Neutrophil (primary cell): ENCODE measurements around the gene WRAP53.

ENCODE experiments used
- H3K27ac ChIP-seq: fragments of 200-600 bp; sonication (generic); 2 replicates; pipeline ENCODE4 v1.5.1; 2016; ENCODE audit warnings: mild to moderate bottlenecking, moderate library complexity
- H3K27me3 ChIP-seq: fragments of 200-600 bp; sonication (generic); 2 replicates; pipeline ENCODE4 v1.6.0; 2016; ENCODE audit warnings: mild to moderate bottlenecking
- H3K36me3 ChIP-seq: fragments of 200-600 bp; sonication (generic); 2 replicates; pipeline ENCODE4 v1.5.1; 2017
- H3K4me1 ChIP-seq, 2 experiments: fragments of 200-600 bp in 1 of 2; sonication (generic) in 1 of 2; 1 replicate in 1 of 2; 2 replicates in 1 of 2; pipeline versions ENCODE4 v1.5.1 to v1.6.1; 2013 to 2016; ENCODE audit warnings: low read depth in 1 of 2, low read length in 1 of 2, mild to moderate bottlenecking in 1 of 2, moderate library complexity in 1 of 2; ENCODE audit not compliant: control insufficient read depth in 1 of 2, insufficient read depth in 1 of 2
- H3K4me3 ChIP-seq, 2 experiments: fragments of 200-600 bp in 1 of 2; sonication (generic) in 1 of 2; 1 replicate in 1 of 2; 2 replicates in 1 of 2; pipeline ENCODE4 v1.5.1; 2013 to 2016; ENCODE audit warnings: low read depth in 1 of 2, low read length in 1 of 2, mild to moderate bottlenecking in 1 of 2, moderate library complexity in 1 of 2
- H3K9me3 ChIP-seq: fragments of 200-600 bp; sonication (generic); 2 replicates; pipeline ENCODE4 v1.5.1; 2016
- TF ChIP-seq, protein P1 (sequence below): fragments of 200-600 bp; sonication (generic); IDR thresholded peaks from 2 replicates; pipeline ENCODE4 v1.5.1; 2016; ENCODE audit warnings: antibody characterized with exemption

The WRAP53 gene

DNA sequence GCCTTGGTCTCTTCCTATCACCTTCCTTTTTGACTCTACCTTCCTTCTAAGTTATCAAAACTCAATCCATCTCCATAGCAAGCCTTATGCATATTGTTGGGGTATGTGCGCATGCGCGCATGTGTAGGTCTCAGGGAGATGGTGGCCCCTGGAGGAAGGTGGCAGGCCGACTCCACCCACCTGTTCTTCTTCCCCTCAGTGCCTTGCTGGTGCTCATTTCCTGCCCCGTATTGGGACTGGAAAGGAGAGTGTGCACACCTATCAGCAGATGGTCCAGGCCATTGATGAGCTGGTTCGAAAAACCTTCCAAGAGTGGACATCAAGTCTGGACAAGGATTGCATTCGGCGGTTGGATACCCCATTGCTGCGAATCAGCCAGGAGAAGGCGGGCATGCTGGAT, 54.5 kb downstream of the WRAP53 start:
- Histone ChIP-seq H3K9me3 (no peaks in the 10 kb centered on the region), H3K27ac (no peak overlapping the region), H3K4me1 (no peaks in the 10 kb centered on the region), H3K4me3 (no peak overlapping the region), H3K36me3 (no peaks in the 10 kb centered on the region), H3K27me3 (peaks cover 41% of the 10 kb centered on the region)
- TF ChIP-seq, protein P1, sequence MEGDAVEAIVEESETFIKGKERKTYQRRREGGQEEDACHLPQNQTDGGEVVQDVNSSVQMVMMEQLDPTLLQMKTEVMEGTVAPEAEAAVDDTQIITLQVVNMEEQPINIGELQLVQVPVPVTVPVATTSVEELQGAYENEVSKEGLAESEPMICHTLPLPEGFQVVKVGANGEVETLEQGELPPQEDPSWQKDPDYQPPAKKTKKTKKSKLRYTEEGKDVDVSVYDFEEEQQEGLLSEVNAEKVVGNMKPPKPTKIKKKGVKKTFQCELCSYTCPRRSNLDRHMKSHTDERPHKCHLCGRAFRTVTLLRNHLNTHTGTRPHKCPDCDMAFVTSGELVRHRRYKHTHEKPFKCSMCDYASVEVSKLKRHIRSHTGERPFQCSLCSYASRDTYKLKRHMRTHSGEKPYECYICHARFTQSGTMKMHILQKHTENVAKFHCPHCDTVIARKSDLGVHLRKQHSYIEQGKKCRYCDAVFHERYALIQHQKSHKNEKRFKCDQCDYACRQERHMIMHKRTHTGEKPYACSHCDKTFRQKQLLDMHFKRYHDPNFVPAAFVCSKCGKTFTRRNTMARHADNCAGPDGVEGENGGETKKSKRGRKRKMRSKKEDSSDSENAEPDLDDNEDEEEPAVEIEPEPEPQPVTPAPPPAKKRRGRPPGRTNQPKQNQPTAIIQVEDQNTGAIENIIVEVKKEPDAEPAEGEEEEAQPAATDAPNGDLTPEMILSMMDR: no peak

DNA sequence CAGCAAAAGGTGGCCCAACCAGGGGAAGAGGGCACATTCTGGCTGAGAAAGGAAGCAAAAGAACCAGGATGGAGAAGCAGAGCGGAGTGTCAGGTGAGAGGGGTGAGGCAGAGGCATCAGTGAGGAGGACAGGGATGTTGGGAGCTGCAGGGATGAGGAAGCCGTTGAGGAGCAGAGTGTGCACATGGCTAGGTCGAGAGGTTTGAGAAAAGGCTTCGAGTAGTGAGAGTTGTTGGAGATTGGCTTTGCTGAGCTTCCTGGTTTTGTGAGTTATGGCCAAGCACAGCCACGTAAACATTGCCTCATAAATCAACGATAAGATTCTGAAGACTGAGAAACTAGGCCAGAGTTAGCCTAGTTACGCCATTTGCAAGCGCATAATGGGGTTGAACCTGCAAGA, 56.1 kb downstream of the WRAP53 start:
- no peaks in the 10 kb centered on the region for H3K36me3 ChIP-seq
- TF ChIP-seq, protein P1: no peak
- no peak overlapping the region for H3K27ac ChIP-seq
- H3K27me3 ChIP-seq: peaks cover 32% of the 10 kb centered on the region
- H3K4me3 ChIP-seq: no peak overlapping the region
- H3K4me1 ChIP-seq: no peaks in the 10 kb centered on the region
- H3K9me3 ChIP-seq: no peaks in the 10 kb centered on the region

DNA sequence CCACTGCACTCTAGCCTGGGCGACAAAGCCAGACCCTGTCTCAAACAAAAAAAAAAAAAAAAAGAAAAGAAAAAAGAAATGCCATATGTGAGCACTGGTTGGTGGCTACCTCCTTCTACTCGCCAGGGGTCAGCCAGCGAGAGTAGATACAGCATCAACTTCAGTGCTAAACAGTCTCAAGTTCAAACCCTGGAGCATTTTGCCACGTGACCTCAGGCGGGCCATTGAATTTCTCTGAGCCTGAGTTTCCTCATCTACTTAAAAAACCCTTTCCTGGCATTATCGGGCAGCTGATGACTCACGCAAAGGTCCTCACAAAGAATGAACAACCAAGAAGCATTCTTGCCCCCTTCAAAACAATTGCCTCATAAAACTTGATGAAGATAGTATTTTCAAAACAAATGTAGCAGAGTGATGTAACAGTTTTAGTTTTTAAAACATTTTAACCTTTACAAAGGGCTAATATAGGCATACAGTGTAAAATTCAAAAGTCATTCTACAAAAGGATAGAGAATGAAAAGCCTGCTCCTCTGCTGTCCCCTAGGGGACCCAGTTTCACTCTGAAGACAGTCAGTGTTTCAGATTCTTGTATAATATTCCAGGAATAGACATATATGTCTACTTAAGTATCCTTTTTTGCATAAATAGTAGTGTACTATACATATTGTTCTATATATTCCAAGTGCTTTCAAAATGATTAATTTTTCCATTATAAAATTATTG, 57.6 kb downstream of the WRAP53 start:
- H3K27me3 ChIP-seq: peaks cover 18% of the 10 kb centered on the region
- TF ChIP-seq, protein P1: no peak
- H3K4me3 ChIP-seq: no peak overlapping the region
- H3K27ac ChIP-seq: no peak overlapping the region
- H3K4me1 ChIP-seq: no peaks in the 10 kb centered on the region
- H3K36me3 ChIP-seq: no peaks in the 10 kb centered on the region
- no peaks in the 10 kb centered on the region for H3K9me3 ChIP-seq

DNA sequence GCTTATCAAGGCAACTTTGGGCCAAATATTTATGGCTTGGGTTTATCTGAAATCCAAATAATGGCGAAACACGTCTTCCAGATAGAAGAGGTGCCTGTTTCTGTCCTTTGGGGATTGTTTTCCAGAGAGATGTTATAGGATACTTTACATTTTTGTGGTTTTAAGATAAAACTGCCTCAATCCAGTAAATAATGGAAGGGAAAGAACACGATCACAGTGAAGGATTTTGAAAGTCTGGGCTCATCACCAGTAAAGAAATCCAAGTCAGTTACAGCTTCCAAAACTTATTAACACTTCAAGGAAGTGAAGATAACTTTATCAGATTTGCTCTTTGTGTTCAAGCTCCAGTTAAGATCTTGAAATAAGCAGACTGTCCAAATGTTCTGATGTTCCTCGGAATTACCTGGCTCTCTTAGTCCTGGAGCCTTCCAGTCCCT, 59.4 kb downstream of the WRAP53 start:
- H3K4me1 ChIP-seq: no peaks in the 10 kb centered on the region
- H3K27ac ChIP-seq: no peak overlapping the region
- no peaks in the 10 kb centered on the region for H3K9me3 ChIP-seq
- H3K27me3 ChIP-seq: peaks cover 18% of the 10 kb centered on the region
- H3K4me3 ChIP-seq: no peak overlapping the region
- TF ChIP-seq, protein P1: no peak
- no peaks in the 10 kb centered on the region for H3K36me3 ChIP-seq

DNA sequence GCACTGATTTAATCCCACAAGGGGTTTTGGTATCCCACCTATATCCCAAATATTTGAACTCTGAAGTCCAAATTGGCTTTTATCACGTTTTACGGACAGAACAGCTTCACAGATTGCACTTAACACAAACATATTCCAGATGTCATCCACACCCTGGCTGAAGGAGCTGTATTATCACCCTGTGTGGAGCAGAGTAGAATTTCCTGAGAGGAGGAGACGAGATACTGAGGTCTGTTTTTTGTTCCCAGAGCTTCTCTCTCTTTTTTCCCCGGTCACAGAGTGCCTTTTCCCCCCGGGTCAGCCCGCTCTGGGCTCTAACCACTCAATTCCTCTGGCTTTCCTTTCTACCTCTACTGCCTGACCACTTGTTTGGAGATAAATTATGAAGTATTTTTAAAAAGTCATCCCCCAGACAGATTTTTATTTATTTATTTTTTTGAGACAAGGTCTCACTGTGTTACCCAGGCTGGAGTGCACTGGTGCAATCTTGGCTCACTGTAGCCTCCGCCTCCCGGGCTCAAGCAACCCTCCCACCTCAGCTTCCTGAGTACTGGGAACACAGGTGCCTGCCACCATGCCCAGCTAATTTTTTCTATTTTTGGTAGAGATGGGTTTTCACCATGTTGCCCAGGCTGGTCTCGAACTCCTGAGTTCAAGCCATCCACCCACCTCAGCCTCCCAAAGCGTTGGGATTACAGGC, 59.9 kb downstream of the WRAP53 start:
- peaks cover 18% of the 10 kb centered on the region for H3K27me3 ChIP-seq
- H3K4me3 ChIP-seq: no peak overlapping the region
- TF ChIP-seq, protein P1: no peak
- no peaks in the 10 kb centered on the region for H3K9me3 ChIP-seq
- H3K4me1 ChIP-seq: no peaks in the 10 kb centered on the region
- no peak overlapping the region for H3K27ac ChIP-seq
- H3K36me3 ChIP-seq: no peaks in the 10 kb centered on the region
